CD14-positive monocyte (primary cell): Measurements from ENCODE around the gene LRRFIP1. TPM values are rescaled to one million over a fixed set of nuclear protein-coding genes. Genes with fewer than 3 reads are reported as not detected.

Source experiments
- DNase-seq, 3 donors: peaks; one replicate each; pipeline ENCODE4 v3.0.0-alpha.2; 2011 to 2022
- H2AFZ ChIP-seq: 2 replicates; pipeline ENCODE4 v1.6.0; 2012; ENCODE audit warnings: mild to moderate bottlenecking, low read depth, low read length, inconsistent platforms; ENCODE audit not compliant: insufficient read depth, poor library complexity, severe bottlenecking
- H3K27ac ChIP-seq, 2 donors: 1 replicate in 1 of 2; 2 replicates in 1 of 2; pipeline ENCODE4 v1.5.1; 2012 to 2013; ENCODE audit warnings: low read length in 2 of 2, control low read depth in 1 of 2, inconsistent platforms in 1 of 2, low read depth in 1 of 2, mild to moderate bottlenecking in 1 of 2
- H3K27me3 ChIP-seq, 2 donors: one replicate each; pipeline versions ENCODE4 v1.6.0 to v1.6.1; 2011 to 2013; ENCODE audit warnings: low read length in 2 of 2; ENCODE audit not compliant: control insufficient read depth in 2 of 2, insufficient read depth in 2 of 2
- H3K36me3 ChIP-seq, 2 donors: replicated peaks in 1 of 2; 1 replicate in 1 of 2; 2 replicates in 1 of 2; pipeline versions ENCODE4 v1.5.1 to v1.6.1; 2012 to 2013; ENCODE audit warnings: low read length in 2 of 2, control low read depth in 1 of 2, inconsistent platforms in 1 of 2, mild to moderate bottlenecking in 1 of 2; ENCODE audit not compliant: insufficient read depth in 2 of 2, control insufficient read depth in 1 of 2
- H3K4me1 ChIP-seq, 2 donors: 1 replicate in 1 of 2; 2 replicates in 1 of 2; pipeline versions ENCODE4 v1.5.1 to v1.6.1; 2012 to 2013; ENCODE audit warnings: low read length in 2 of 2, control low read depth in 1 of 2, inconsistent platforms in 1 of 2, mild to moderate bottlenecking in 1 of 2, moderate library complexity in 1 of 2; ENCODE audit not compliant: insufficient read depth in 2 of 2, control insufficient read depth in 1 of 2
- H3K4me2 ChIP-seq: replicated peaks from 2 replicates; pipeline ENCODE3; 2012; ENCODE audit warnings: low read length, moderate library complexity, mild to moderate bottlenecking; ENCODE audit not compliant: poor library complexity, severe bottlenecking; ENCODE audit errors: extremely low read depth
- H3K4me3 ChIP-seq, 3 experiments: fragments of 200-600 bp in 1 of 3; sonication (generic) in 1 of 3; replicated peaks in 1 of 3; 1 replicate in 2 of 3; 2 replicates in 1 of 3; pipeline ENCODE4 v1.5.1; 2011 to 2013; ENCODE audit warnings: low read length in 3 of 3, mild to moderate bottlenecking in 3 of 3, control low read depth in 2 of 3, low read depth in 2 of 3, inconsistent platforms in 1 of 3, moderate library complexity in 1 of 3
- H3K79me2 ChIP-seq: 2 replicates; pipeline ENCODE4 v1.6.0; 2012; ENCODE audit warnings: mild to moderate bottlenecking, control low read depth, inconsistent platforms, low read length, moderate library complexity; ENCODE audit not compliant: insufficient read depth
- H3K9ac ChIP-seq: 2 replicates; pipeline ENCODE4 v1.6.0; 2017; ENCODE audit warnings: low read length, mild to moderate bottlenecking; ENCODE audit not compliant: insufficient read depth, poor library complexity, severe bottlenecking
- H3K9me3 ChIP-seq, 2 donors: replicated peaks in 1 of 2; 1 replicate in 1 of 2; 2 replicates in 1 of 2; pipeline versions ENCODE4 v1.5.1 to v1.6.1; 2012 to 2013; ENCODE audit warnings: low read length in 2 of 2, control low read depth in 1 of 2; ENCODE audit not compliant: control insufficient read depth in 1 of 2, insufficient read depth in 1 of 2
- H4K20me1 ChIP-seq: 2 replicates; pipeline ENCODE4 v1.6.0; 2012; ENCODE audit warnings: mild to moderate bottlenecking, low read length, control low read depth, moderate library complexity; ENCODE audit not compliant: insufficient read depth
- H3K27ac Mint-ChIP-seq, 7 donors: one replicate each; pipeline ENCODE4 v1.8.0; 2020; ENCODE audit warnings: mild to moderate bottlenecking in 7 of 7, mixed read lengths in 7 of 7, moderate library complexity in 6 of 7, inconsistent platforms in 2 of 7
- H3K27me3 Mint-ChIP-seq, 3 donors: one replicate each; pipeline ENCODE4 v1.8.0; 2021 to 2022; ENCODE audit warnings: low read depth in 3 of 3, mild to moderate bottlenecking in 3 of 3, mixed read lengths in 3 of 3, moderate library complexity in 3 of 3, inconsistent platforms in 1 of 3
- H3K36me3 Mint-ChIP-seq, 2 donors: one replicate each; pipeline ENCODE4 v1.8.0; 2020; ENCODE audit warnings: mixed read lengths in 2 of 2, inconsistent platforms in 1 of 2, mild to moderate bottlenecking in 1 of 2
- H3K4me1 Mint-ChIP-seq: one replicate; pipeline ENCODE4 v1.8.0; 2020; ENCODE audit warnings: mild to moderate bottlenecking, mixed read lengths
- H3K4me3 Mint-ChIP-seq, 2 donors: one replicate each; pipeline ENCODE4 v1.8.0; 2020; ENCODE audit warnings: mild to moderate bottlenecking in 2 of 2, mixed read lengths in 2 of 2, moderate library complexity in 1 of 2
- H3K9me3 Mint-ChIP-seq, 7 donors: one replicate each; pipeline ENCODE4 v1.8.0; 2020 to 2022; ENCODE audit warnings: mixed read lengths in 7 of 7, mild to moderate bottlenecking in 6 of 7, moderate library complexity in 6 of 7, inconsistent platforms in 2 of 7
- CTCF ChIP-seq: fragments of 200-600 bp; IDR thresholded peaks from one replicate; pipeline ENCODE4 v1.8.0; 2022; ENCODE audit warnings: antibody characterized with exemption, mild to moderate bottlenecking
- WGBS: methylation state at CpG from one replicate; pipeline ENCODE4 v1.1.5; 2013; ENCODE audit warnings: missing lambda C conversion rate; ENCODE audit not compliant: insufficient coverage; 5-methylcytosine and 5-hydroxymethylcytosine counted together
- intact Hi-C, 2 donors: fragments of 100-400 bp; cut with micrococcal nuclease; formaldehyde crosslinking; loops; one replicate each; pipeline versions ENCODE4 v1.15.0 to v1.15.1; 2023
- polyA plus RNA-seq, 3 donors: library from polyadenylated mRNA; depleted of rRNA in 1 of 3; unstranded in 2 of 3; stranded (reverse) in 1 of 3; fragments of 300-500 nt in 2 of 3; fragments of >200 nt in 1 of 3; fragmentation: Illumina TruSeq in 2 of 3; gene quantifications; 1 replicate in 2 of 3; 2 replicates in 1 of 3; pipeline ENCODE4 v1.2.3, GENCODE V29; 2012 to 2021

LRRFIP1 gene
- polyA plus RNA-seq, 3 donors = 67.3 to 148 (median 98.3) TPM

- Mint-ChIP-seq H3K4me1 (peaks cover 36% of the 10 kb centered on the region), H3K4me3 (peak overlapping the region in 1 of 2 donors; percentile 0), H3K27me3 (peaks cover 24 to 55% (median 36%) of the 10 kb centered on the region in 3 donors), H3K36me3 (peaks cover 21 to 38% of the 10 kb centered on the region in 2 donors), H3K9me3 (peaks cover 0 to 10% (median 5%) of the 10 kb centered on the region in 7 donors), H3K27ac (no peak overlapping the region)
- Histone ChIP-seq H3K27ac (no peak overlapping the region), H3K4me1 (peaks cover 25 to 30% of the 10 kb centered on the region in 2 donors), H3K36me3 (no peaks in the 10 kb centered on the region), H3K4me2 (no peak overlapping the region), H3K27me3 (peaks cover 9 to 29% of the 10 kb centered on the region in 2 donors), H2AFZ (no peak overlapping the region), H3K79me2 (no peaks in the 10 kb centered on the region), H3K9me3 (no peaks in the 10 kb centered on the region), H3K4me3 (no peak overlapping the region), H3K9ac (no peak overlapping the region), H4K20me1 (peaks cover 4% of the 10 kb centered on the region)
- intact Hi-C loops = loop anchor here in 1 of 2 donors (5.0 kb wide), 1 partner anchor 37 kb away; no protein-coding TSS in a partner anchor
- DNase-seq = no peak
- 78% methylated on average over 9 of the region's 12 CpGs for WGBS
- no peak for TF ChIP-seq CTCF
Observed at GRCh38 chr2:237630216-237631000, 3.0 kb downstream of the LRRFIP1 start.

- peaks cover 23 to 38% of the 10 kb centered on the region in 2 donors for H3K36me3 Mint-ChIP-seq
- Histone ChIP-seq H3K4me1 (peaks cover 17 to 22% of the 10 kb centered on the region in 2 donors), H2AFZ (no peak overlapping the region), H3K36me3 (no peaks in the 10 kb centered on the region), H3K27ac (no peak overlapping the region), H4K20me1 (peaks cover 4% of the 10 kb centered on the region), H3K79me2 (no peaks in the 10 kb centered on the region), H3K27me3 (peaks cover 9 to 29% of the 10 kb centered on the region in 2 donors), H3K9ac (no peak overlapping the region), H3K9me3 (no peaks in the 10 kb centered on the region), H3K4me3 (no peak overlapping the region), H3K4me2 (no peak overlapping the region)
- 98% methylated on average over 9 of the region's 14 CpGs for WGBS
- H3K27ac Mint-ChIP-seq = no peak overlapping the region
- no peak for DNase-seq
- H3K9me3 Mint-ChIP-seq = peaks cover under 1 to 10% (median 5%) of the 10 kb centered on the region in 7 donors
- intact Hi-C loops = loop anchor here in 1 of 2 donors (5.0 kb wide), 1 partner anchor 36 kb away; no protein-coding TSS in a partner anchor
- H3K4me1 Mint-ChIP-seq = peaks cover 30% of the 10 kb centered on the region
- no peak for TF ChIP-seq CTCF
- H3K4me3 Mint-ChIP-seq = peak overlapping the region in 1 of 2 donors; percentile 17
- H3K27me3 Mint-ChIP-seq = peaks cover 23 to 54% (median 36%) of the 10 kb centered on the region in 3 donors
Observed at GRCh38 chr2:237631007-237631785, 3.8 kb downstream of the LRRFIP1 start.
